Left lung (tissue), 10 donors: ENCODE results near the gene GPC6. TPM values are rescaled to one million over a fixed set of nuclear protein-coding genes. Genes with fewer than 3 reads are reported as not detected.

Experiments
- ATAC-seq: fragments of 200-7000 bp; cut with Tn5 transposase; one replicate; pipeline ENCODE4 v1.9.1; 2020; ENCODE audit warnings: moderate library complexity
- DNase-seq, 4 donors: peaks; one replicate each; pipeline ENCODE4 v3.0.0-alpha.2; 2013 to 2020
- H3K27ac ChIP-seq, 2 donors: fragments of 200-600 bp; sonication (generic) in 1 of 2; one replicate each; pipeline versions ENCODE4 v1.5.0 to v1.8.0; 2020 to 2021
- H3K27me3 ChIP-seq, 2 donors: fragments of 200-600 bp; sonication (generic) in 1 of 2; one replicate each; pipeline versions ENCODE4 v1.5.0 to v1.8.0; 2020 to 2021
- H3K36me3 ChIP-seq, 2 donors: fragments of 200-600 bp; sonication (generic) in 1 of 2; one replicate each; pipeline versions ENCODE4 v1.5.0 to v1.8.0; 2020 to 2021
- H3K4me1 ChIP-seq, 2 donors: fragments of 200-600 bp; one replicate each; pipeline ENCODE4 v1.8.0; 2021
- H3K4me3 ChIP-seq, 2 donors: fragments of 200-600 bp; sonication (generic) in 1 of 2; one replicate each; pipeline versions ENCODE4 v1.5.0 to v1.8.0; 2020 to 2021; ENCODE audit warnings: mild to moderate bottlenecking in 1 of 2
- H3K9me3 ChIP-seq, 2 donors: fragments of 200-600 bp; sonication (generic) in 1 of 2; one replicate each; pipeline versions ENCODE4 v1.5.0 to v1.8.0; 2020 to 2021
- intact Hi-C, 2 donors: fragments of 100-400 bp; cut with DNase I; formaldehyde crosslinking; loops; one replicate each; pipeline versions ENCODE4 v1.11.2 to v1.14.2; 2022
- polyA plus RNA-seq, 6 donors: library from polyadenylated mRNA; unstranded; fragments of 120-200 nt; gene quantifications; one replicate each; pipeline ENCODE4 v1.2.1, GENCODE V29; 2013; ENCODE audit not compliant: insufficient read length in 6 of 6
- total RNA-seq, 2 donors: library from RNA; stranded (reverse); fragmentation: NEBNext Ultra II Directional; extraction: Animal tissue kit (Norgen Biotek cat#: 25700); gene quantifications; one replicate each; pipeline ENCODE4 v1.2.1, GENCODE V29; 2021
- TF ChIP-seq, protein P1 (sequence below), 2 donors: fragments of 200-600 bp; sonication (generic) in 1 of 2; IDR thresholded peaks; one replicate each; pipeline versions ENCODE4 v1.5.0 to v1.8.0; 2021; ENCODE audit warnings: antibody characterized with exemption in 2 of 2
- donor health status: DM: no; HTN: yes; CAD: no.
- donor health status: DM: no; HTN: no; CAD: no.

Gene GPC6
- total and polyA plus RNA-seq, 8 donors: 9.6 to 25.8 (median 21.1) TPM

- Histone ChIP-seq H3K4me1 (no peaks in the 10 kb centered on the region), H3K27ac (no peak overlapping the region), H3K9me3 (peaks cover 0 to 6% of the 10 kb centered on the region in 2 donors), H3K4me3 (no peak overlapping the region), H3K27me3 (no peaks in the 10 kb centered on the region), H3K36me3 (no peaks in the 10 kb centered on the region)
- TF ChIP-seq, protein P1, sequence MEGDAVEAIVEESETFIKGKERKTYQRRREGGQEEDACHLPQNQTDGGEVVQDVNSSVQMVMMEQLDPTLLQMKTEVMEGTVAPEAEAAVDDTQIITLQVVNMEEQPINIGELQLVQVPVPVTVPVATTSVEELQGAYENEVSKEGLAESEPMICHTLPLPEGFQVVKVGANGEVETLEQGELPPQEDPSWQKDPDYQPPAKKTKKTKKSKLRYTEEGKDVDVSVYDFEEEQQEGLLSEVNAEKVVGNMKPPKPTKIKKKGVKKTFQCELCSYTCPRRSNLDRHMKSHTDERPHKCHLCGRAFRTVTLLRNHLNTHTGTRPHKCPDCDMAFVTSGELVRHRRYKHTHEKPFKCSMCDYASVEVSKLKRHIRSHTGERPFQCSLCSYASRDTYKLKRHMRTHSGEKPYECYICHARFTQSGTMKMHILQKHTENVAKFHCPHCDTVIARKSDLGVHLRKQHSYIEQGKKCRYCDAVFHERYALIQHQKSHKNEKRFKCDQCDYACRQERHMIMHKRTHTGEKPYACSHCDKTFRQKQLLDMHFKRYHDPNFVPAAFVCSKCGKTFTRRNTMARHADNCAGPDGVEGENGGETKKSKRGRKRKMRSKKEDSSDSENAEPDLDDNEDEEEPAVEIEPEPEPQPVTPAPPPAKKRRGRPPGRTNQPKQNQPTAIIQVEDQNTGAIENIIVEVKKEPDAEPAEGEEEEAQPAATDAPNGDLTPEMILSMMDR (IDR thresholded peaks at IDR 0.05): no peak
- DNase-seq: no peak
- no peak for ATAC-seq
- intact Hi-C loops: no loop called here
Measured at GRCh38 chr13:93881411-93881810, 654.8 kb downstream of the GPC6 start.

GRCh38 chr13:93882086-93882651, 655.6 kb downstream of the GPC6 start:
- Histone ChIP-seq H3K9me3 (peaks cover 0 to 6% of the 10 kb centered on the region in 2 donors), H3K4me3 (no peak overlapping the region), H3K4me1 (no peaks in the 10 kb centered on the region), H3K27me3 (no peaks in the 10 kb centered on the region), H3K27ac (no peak overlapping the region), H3K36me3 (no peaks in the 10 kb centered on the region)
- ATAC-seq (no peak), DNase-seq (no peak)
- intact Hi-C loops: no loop called here
- TF ChIP-seq, protein P1 (IDR thresholded peaks at IDR 0.05): no peak

DNA sequence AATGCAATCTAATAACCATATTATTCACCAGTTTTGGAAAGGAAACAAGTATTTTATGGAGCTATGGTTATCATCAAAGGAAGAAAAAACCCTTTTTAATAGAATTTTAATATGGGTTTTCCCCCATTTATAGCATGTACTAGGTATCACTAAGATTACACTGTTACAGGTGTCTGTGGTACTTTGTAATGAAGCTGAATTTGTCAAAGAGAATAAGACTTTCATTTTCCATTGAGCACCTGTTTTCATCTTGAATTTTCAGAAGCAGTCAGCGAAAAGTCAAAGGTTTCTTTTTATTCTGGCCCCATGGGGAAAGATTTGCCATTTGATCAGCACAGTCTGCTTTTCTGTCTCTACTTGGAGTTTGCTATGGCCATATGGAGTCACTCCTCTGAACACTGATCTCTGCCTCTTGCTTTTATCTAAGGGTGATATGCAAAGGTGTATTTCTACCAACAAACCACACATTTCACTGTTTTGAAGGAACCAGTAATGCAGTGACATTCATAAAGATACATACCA, 662.9 kb downstream of the GPC6 start:
- DNase-seq (no peak), ATAC-seq (no peak)
- intact Hi-C loops: no loop called here

DNA sequence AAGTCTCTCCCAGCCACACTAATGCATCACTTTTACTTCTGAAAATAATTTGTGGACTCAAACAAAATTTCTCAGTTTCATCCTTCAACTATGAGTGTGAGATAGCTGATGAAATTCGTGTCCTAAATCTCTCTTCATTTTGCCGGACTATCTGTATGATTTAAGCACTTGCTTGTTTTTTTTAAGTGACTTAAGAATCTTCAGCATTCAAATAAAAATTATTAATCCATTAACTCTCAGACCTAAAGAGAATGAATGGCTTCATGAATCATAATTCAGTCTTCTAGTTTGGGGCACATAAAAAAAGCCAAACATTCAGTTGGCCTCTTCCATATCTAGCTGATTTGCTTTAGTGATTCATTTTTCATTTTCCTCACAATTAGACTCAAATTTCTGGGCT, 673.4 kb downstream of the GPC6 start:
- Histone ChIP-seq H3K27me3 (no peaks in the 10 kb centered on the region), H3K9me3 (no peaks in the 10 kb centered on the region), H3K36me3 (no peaks in the 10 kb centered on the region), H3K4me1 (no peaks in the 10 kb centered on the region), H3K4me3 (no peak overlapping the region), H3K27ac (peak overlapping the region in 1 of 2 donors; percentile 19)
- TF ChIP-seq, protein P1 (IDR thresholded peaks at IDR 0.05): no peak
- ATAC-seq: no peak
- intact Hi-C loops: no loop called here
- DNase-seq: no peak

More for the DNA sequence above, 662.9 kb downstream of the GPC6 start:
- Histone ChIP-seq H3K4me1 (no peaks in the 10 kb centered on the region), H3K27me3 (no peaks in the 10 kb centered on the region), H3K4me3 (no peak overlapping the region), H3K9me3 (no peaks in the 10 kb centered on the region), H3K36me3 (no peaks in the 10 kb centered on the region), H3K27ac (no peak overlapping the region)
- TF ChIP-seq, protein P1 (IDR thresholded peaks at IDR 0.05): no peak

DNA sequence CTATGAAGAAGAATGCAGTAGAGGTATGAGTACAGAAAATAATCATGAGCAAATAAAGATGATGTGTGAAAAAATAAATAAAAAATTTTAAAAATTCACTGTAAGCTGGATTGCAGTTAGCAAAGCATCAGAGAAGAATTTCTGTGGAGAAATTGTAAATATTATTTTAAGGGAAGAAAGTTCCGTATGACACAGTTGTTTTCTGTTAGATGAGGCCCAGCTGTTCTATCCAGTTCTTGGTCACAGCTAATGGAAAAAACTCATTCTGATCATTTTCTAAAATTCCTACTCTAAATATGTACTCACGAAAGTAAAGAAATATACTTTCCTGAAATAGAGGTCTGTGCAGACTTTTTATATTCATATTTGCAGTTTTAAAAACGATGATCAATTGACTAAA, 674.1 kb downstream of the GPC6 start:
- ATAC-seq (no peak), DNase-seq (peak in 2 of 4 donors; percentile 46 to 50)
- intact Hi-C loops: no loop called here
- Histone ChIP-seq H3K27me3 (no peaks in the 10 kb centered on the region), H3K36me3 (no peaks in the 10 kb centered on the region), H3K4me3 (no peak overlapping the region), H3K27ac (peak overlapping the region in 1 of 2 donors; percentile 19), H3K9me3 (no peaks in the 10 kb centered on the region), H3K4me1 (no peaks in the 10 kb centered on the region)
- TF ChIP-seq, protein P1 (IDR thresholded peaks at IDR 0.05): no peak
